ENCODE data around the gene AGAP2. TPM values are rescaled to one million over a fixed set of nuclear protein-coding genes. Genes with fewer than 3 reads are reported as not detected.

Gene AGAP2
- total RNA-seq, 6 experiments from 2014 or later, result 0.14 to 0.18 (median 0.14) TPM

GRCh38 chr12:57694459-57695019 is 44.0 kb downstream of the AGAP2 start:
- no peak overlapping the region for H3K4me3 Mint-ChIP-seq
- TF ChIP-seq, protein P1, sequence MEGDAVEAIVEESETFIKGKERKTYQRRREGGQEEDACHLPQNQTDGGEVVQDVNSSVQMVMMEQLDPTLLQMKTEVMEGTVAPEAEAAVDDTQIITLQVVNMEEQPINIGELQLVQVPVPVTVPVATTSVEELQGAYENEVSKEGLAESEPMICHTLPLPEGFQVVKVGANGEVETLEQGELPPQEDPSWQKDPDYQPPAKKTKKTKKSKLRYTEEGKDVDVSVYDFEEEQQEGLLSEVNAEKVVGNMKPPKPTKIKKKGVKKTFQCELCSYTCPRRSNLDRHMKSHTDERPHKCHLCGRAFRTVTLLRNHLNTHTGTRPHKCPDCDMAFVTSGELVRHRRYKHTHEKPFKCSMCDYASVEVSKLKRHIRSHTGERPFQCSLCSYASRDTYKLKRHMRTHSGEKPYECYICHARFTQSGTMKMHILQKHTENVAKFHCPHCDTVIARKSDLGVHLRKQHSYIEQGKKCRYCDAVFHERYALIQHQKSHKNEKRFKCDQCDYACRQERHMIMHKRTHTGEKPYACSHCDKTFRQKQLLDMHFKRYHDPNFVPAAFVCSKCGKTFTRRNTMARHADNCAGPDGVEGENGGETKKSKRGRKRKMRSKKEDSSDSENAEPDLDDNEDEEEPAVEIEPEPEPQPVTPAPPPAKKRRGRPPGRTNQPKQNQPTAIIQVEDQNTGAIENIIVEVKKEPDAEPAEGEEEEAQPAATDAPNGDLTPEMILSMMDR (IDR thresholded peaks at IDR 0.05), result no peak
- no peaks in the 10 kb centered on the region; the same call in 1 of the 2 replicates for H3K27me3 Mint-ChIP-seq (ENCODE audit: insufficient read depth)
- H3K9me3 Mint-ChIP-seq, result no peaks in the 10 kb centered on the region
- no peak overlapping the region for H3K27ac Mint-ChIP-seq
- no peaks in the 10 kb centered on the region for H3K4me1 Mint-ChIP-seq (ENCODE audit: low read depth)
- H3K36me3 Mint-ChIP-seq (ENCODE audit: low read depth), result peaks cover 26% of the 10 kb centered on the region
- DNase-seq, result no peak

- H3K36me3 Mint-ChIP-seq (ENCODE audit: low read depth), result peaks cover 26% of the 10 kb centered on the region
These were observed 44.7 kb downstream of the AGAP2 start, which contains the start of gene OS9 for GRCh38 chr12:57693659-57694458. Gene OS9 (plus strand): TSS chr12:57694132. CDS start chr12:57694162, 30 bp downstream.

DNA sequence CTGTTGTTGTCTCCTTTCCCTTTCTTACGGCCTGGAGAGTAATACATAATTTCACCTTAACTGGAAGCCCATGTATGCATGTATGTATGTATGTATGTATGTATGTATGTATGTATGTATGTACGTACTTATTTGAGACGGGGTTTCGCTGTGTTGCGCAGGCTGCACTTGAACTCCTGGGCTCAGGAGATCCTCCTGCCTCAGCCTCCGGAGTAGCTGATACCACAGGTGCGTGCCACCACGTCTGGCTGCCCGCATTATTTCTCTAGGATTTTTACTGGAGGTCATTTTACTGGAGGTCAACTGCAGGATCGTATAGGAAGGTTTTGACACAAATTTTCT is 45.3 kb downstream of the AGAP2 start:
- Mint-ChIP-seq H3K4me1 (ENCODE audit: low read depth) (no peaks in the 10 kb centered on the region), H3K27ac (no peak overlapping the region), H3K4me3 (no peak overlapping the region), H3K36me3 (ENCODE audit: low read depth) (peaks cover 21% of the 10 kb centered on the region), H3K9me3 (no peaks in the 10 kb centered on the region), H3K27me3 (ENCODE audit: insufficient read depth) (no peaks in the 10 kb centered on the region; the same call in 1 of the 2 replicates)
- TF ChIP-seq, protein P1 (IDR thresholded peaks at IDR 0.05), result no peak
- DNase-seq, result no peak

More at GRCh38 chr12:57693659-57694458, 44.7 kb downstream of the AGAP2 start, which contains the start of gene OS9:
- Mint-ChIP-seq H3K4me3 (no peak within 1 kb of the TSS), H3K27ac (no peak within 1 kb of the TSS), H3K27me3 (ENCODE audit: insufficient read depth) (no peaks in the 10 kb centered on the region; the same call in 1 of the 2 replicates), H3K9me3 (no peaks in the 10 kb centered on the region), H3K4me1 (ENCODE audit: low read depth) (no peaks in the 10 kb centered on the region)
- TF ChIP-seq, protein P1 (IDR thresholded peaks at IDR 0.05), result peak; percentile 81
- DNase-seq, result peak; percentile 100

DNA sequence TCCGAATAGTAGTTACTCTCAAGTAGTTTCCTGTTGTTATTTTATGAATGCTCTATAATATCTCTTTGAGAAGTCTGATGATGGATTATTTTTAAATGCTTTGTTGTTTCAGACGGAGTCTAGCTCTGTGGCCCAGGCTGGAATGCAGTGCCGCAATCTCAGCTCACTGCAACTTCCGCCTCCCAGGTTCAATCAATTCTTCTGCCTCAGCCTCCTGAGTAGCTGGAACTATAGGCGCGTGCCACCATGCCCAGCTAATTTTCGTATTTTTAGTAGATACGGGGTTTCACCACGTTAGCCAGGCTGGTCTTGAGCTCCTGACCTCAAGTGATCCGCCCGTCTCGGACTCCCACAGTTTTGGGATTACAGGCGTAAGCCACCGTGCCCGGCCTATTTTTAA is 46.0 kb downstream of the AGAP2 start:
- Mint-ChIP-seq H3K4me1 (ENCODE audit: low read depth) (no peaks in the 10 kb centered on the region), H3K9me3 (no peaks in the 10 kb centered on the region), H3K27me3 (ENCODE audit: insufficient read depth) (no peaks in the 10 kb centered on the region; the same call in 1 of the 2 replicates), H3K36me3 (ENCODE audit: low read depth) (peaks cover 13% of the 10 kb centered on the region), H3K27ac (no peak overlapping the region), H3K4me3 (no peak overlapping the region)
- DNase-seq, result no peak
- TF ChIP-seq, protein P1 (IDR thresholded peaks at IDR 0.05), result no peak

DNA sequence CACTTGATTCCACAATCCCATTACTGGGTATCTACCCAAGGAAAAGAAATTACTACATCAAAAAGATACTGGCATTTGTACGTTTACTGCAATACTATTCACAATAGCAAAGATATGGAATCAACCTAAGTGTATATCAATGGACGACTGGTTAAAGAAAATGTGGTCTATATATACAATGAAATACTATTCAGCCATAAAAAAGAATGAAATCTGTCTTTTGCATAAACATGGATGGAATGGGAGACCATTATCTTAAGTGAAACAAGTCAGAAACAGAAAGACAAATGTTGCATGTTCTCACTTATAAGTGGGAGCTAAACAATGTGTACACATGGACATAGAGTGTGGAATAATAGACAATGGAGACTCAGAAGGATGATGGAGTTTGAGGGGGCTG is 49.6 kb downstream of the AGAP2 start:
- no peak for DNase-seq
- H3K4me3 Mint-ChIP-seq, result no peak overlapping the region
- H3K27ac Mint-ChIP-seq, result no peak overlapping the region
- H3K36me3 Mint-ChIP-seq (ENCODE audit: low read depth), result peaks cover 4% of the 10 kb centered on the region; the same call in 1 of the 2 replicates
- no peaks in the 10 kb centered on the region for H3K4me1 Mint-ChIP-seq (ENCODE audit: low read depth)
- H3K27me3 Mint-ChIP-seq (ENCODE audit: insufficient read depth), result peaks cover 8% of the 10 kb centered on the region
- TF ChIP-seq, protein P1 (IDR thresholded peaks at IDR 0.05), result no peak
- H3K9me3 Mint-ChIP-seq, result no peaks in the 10 kb centered on the region

All from HFFc6 (cell line).